Common myeloid progenitor, CD34-positive (primary cell): ENCODE data around the gene CXCL17.

Experiments
- CTCF ChIA-PET: fragments of 350-600 bp; sonication (Branson Sonifier 250); formaldehyde crosslinking; loops from one replicate; lab custom pipeline; 2021; ENCODE audit warnings: antibody characterized with exemption; lab: Charles Lee
- POLR2A ChIA-PET: fragments of 350-600 bp; sonication (Branson Sonifier 250); formaldehyde crosslinking; loops from one replicate; lab custom pipeline; 2021; ENCODE audit warnings: antibody characterized with exemption; lab: Charles Lee
- DNase-seq, 3 donors: peaks; one replicate each; pipeline versions ENCODE4 v3.0.0 to v3.0.0-alpha.2; 2013
- H3K27ac ChIP-seq, 2 experiments: 1 replicate in 1 of 2; 2 replicates in 1 of 2; pipeline ENCODE4 v1.7.0; 2013; ENCODE audit warnings: inconsistent platforms in 2 of 2, low read length in 2 of 2, mild to moderate bottlenecking in 2 of 2, low read depth in 1 of 2, moderate library complexity in 1 of 2; ENCODE audit not compliant: severe bottlenecking in 2 of 2, insufficient read depth in 1 of 2, poor library complexity in 1 of 2
- H3K27me3 ChIP-seq, 5 experiments: replicated peaks in 2 of 5; 1 replicate in 3 of 5; 2 replicates in 2 of 5; pipeline versions ENCODE4 v1.6.1 to v1.7.0; 2013; ENCODE audit warnings: low read length in 4 of 5, mild to moderate bottlenecking in 2 of 5, moderate library complexity in 2 of 5, inconsistent platforms in 1 of 5; ENCODE audit not compliant: insufficient read depth in 5 of 5, control insufficient read depth in 4 of 5
- H3K36me3 ChIP-seq, 4 experiments: 1 replicate in 2 of 4; 2 replicates in 2 of 4; pipeline versions ENCODE4 v1.6.1 to v1.7.0; 2013; ENCODE audit warnings: low read length in 3 of 4, control low read depth in 1 of 4, mild to moderate bottlenecking in 1 of 4; ENCODE audit not compliant: control insufficient read depth in 4 of 4, insufficient read depth in 4 of 4
- H3K4me1 ChIP-seq, 4 experiments: 1 replicate in 3 of 4; 2 replicates in 1 of 4; pipeline versions ENCODE4 v1.6.1 to v1.7.1; 2013; ENCODE audit warnings: low read length in 3 of 4, mild to moderate bottlenecking in 3 of 4, control low read depth in 1 of 4, inconsistent platforms in 1 of 4, moderate library complexity in 1 of 4; ENCODE audit not compliant: control insufficient read depth in 4 of 4, insufficient read depth in 4 of 4; ENCODE audit errors: control extremely low read depth in 1 of 4
- H3K4me3 ChIP-seq, 7 experiments: 1 replicate in 4 of 7; 2 replicates in 3 of 7; pipeline versions ENCODE4 v1.5.1 to v1.7.0; 2013; ENCODE audit warnings: mild to moderate bottlenecking in 7 of 7, low read length in 6 of 7, moderate library complexity in 6 of 7, inconsistent platforms in 2 of 7, low read depth in 2 of 7, control low read depth in 1 of 7; ENCODE audit not compliant: insufficient read depth in 4 of 7, control insufficient read depth in 1 of 7; ENCODE audit errors: extremely low read depth in 1 of 7
- H3K9me3 ChIP-seq, 5 experiments: 1 replicate in 4 of 5; 2 replicates in 1 of 5; pipeline versions ENCODE4 v1.6.1 to v1.7.1; 2013; ENCODE audit warnings: low read length in 4 of 5, mild to moderate bottlenecking in 2 of 5, inconsistent platforms in 1 of 5, low read depth in 1 of 5, moderate library complexity in 1 of 5; ENCODE audit not compliant: control insufficient read depth in 4 of 5, insufficient read depth in 2 of 5; ENCODE audit errors: control extremely low read depth in 1 of 5
- WGBS: methylation state at CpG from one replicate; pipeline ENCODE4 v1.1.5; 2013; ENCODE audit not compliant: insufficient coverage; 5-methylcytosine and 5-hydroxymethylcytosine counted together

The CXCL17 gene

DNA sequence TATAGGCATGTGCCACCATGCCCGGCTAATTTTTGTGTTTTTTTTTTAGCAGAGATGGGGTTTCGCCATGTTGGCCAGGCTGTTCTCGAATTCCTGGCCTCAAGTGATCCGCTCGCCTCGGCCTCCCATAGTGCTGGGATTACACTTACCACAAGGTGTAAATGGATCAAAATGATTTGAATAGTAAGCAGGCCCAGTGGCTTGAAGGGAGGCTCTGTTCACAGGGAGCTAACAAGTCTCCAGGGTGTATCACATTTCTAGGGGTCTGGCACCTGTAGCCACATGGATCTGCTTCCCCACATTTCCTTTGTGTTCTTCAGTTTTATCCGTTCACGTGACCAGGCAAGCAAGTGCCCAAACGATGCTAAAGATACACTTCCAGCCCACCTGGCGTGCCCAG lies 39.2 kb downstream of the CXCL17 start:
- ChIA-PET CTCF (no interaction called here), POLR2A (interaction anchor here (0.9 kb wide), 1 partner anchor 7 kb away, joined by 3 read pairs; no protein-coding TSS in a partner anchor)
- H3K4me1 ChIP-seq, result peaks cover 0 to 18% (median 12%) of the 10 kb centered on the region in 4 experiments
- no peak overlapping the region for H3K27ac ChIP-seq
- no peaks in the 10 kb centered on the region for H3K27me3 ChIP-seq
- DNase-seq, result no peak
- H3K4me3 ChIP-seq, result no peak overlapping the region
- H3K9me3 ChIP-seq, result no peaks in the 10 kb centered on the region
- H3K36me3 ChIP-seq, result peaks cover 0 to 19% (median 14%) of the 10 kb centered on the region in 4 experiments
- WGBS, result 96% methylated on average over 10 of the region's 10 CpGs

DNA sequence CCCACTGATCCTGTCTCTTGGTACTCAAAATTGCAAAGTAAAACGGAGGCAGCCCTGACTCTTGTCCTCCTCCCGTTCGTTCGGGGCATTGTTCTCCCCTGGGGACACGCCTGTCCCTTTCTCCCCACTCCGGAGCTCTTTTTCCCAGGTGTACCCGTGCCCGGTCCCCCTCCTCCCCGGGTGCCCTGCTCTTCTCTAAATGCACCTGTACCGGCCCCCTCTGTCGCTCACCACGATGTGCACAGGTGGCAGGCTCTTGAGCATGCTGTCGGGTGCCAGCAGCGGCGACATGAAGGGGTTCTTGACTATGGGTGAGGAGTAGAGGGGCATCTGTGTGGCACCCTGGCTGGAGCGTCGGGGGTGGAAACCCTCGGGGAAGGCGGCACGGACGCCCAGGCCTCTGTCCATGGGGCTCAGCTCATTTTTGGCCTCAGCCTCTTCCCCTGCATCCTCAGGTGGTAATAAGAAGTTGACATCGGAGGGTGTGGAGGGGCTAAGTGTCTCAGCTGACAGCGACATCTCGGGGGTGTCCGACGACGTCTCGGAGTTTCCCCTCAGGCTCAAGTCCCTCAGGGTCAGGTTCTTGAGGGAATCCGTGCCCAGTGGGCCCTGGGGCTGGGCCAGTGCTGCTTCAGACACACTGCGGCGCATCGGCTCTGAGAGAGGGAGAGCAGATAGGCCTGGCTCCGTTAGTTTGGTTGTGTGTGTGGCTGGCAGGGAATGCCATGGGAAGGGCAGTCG lies 40.2 kb downstream of the CXCL17 start:
- no peak overlapping the region for H3K27ac ChIP-seq
- CTCF ChIA-PET, result interaction anchor here (0.6 kb wide), 1 partner anchor 59 kb away, joined by 4 read pairs; no protein-coding TSS in a partner anchor

DNA sequence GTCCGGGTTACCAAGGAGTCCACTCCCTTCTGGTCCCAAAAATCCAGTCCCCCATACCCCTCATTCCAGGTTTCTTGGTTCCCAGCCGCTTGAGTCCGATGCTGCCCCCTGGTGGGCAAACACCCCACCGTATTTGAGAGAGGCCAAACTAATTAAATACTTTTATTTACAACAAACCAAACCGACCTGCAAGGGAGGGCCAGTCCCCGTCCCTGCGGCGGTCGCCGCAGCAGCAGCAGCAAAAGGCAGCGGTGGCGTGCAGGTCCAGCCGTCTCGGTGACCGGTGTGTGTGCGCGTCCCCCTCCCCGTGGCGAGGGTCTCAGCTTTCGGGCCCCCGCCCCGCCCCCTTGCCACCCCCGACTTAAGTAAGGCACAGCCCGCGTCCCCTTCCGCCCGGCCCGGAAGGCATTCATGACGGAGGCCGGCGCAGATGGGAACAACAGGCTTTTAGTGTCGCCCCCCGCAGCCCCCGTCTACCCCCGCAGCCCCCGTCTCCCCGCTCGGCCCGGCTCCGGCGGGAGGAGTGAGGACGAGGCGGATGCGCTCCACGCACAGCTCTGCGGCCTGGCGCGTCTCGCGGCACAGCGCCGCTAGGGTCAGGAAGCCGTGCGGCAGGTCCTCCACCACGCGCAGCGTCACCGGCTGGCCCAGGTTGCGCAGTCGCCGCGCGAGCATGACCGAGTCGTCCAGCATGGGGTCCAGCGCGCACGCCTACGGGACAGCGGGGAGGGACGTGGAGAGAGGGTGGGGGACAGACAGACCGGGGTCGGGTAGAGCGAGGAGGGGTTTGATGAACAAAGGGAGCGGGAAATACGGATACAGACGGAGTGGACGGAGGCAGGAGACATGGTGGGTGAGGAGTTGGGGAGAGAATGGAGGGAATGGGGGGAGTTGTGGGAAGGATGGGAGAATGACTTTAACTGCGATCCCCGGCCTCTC lies 41.1 kb downstream of the CXCL17 start:
- H3K4me1 ChIP-seq, result peaks cover 0 to 30% (median 22%) of the 10 kb centered on the region in 4 experiments
- POLR2A ChIA-PET, result no interaction called here
- CTCF ChIA-PET, result interaction anchor here (0.6 to 2.2 kb wide), 9 partner anchors 9 to 293 kb away, joined by 3 to 16 read pairs (median 7); no protein-coding TSS in a partner anchor
- H3K36me3 ChIP-seq, result peaks cover 0 to 8% (median 3%) of the 10 kb centered on the region in 4 experiments
- peak; percentile 81 to 91 (median 86) for DNase-seq
- H3K27me3 ChIP-seq, result no peaks in the 10 kb centered on the region
- peak overlapping the region; percentile 12 to 88 (median 65) for H3K4me3 ChIP-seq
- no peak overlapping the region for H3K27ac ChIP-seq
- no peaks in the 10 kb centered on the region for H3K9me3 ChIP-seq
- 0% methylated on average over 64 of the region's 80 CpGs for WGBS

More for the DNA sequence above, 40.2 kb downstream of the CXCL17 start:
- Histone ChIP-seq H3K4me1 (peaks cover 0 to 23% (median 16%) of the 10 kb centered on the region in 4 experiments), H3K9me3 (no peaks in the 10 kb centered on the region), H3K36me3 (peaks cover 0 to 14% (median 10%) of the 10 kb centered on the region in 4 experiments), H3K4me3 (peak overlapping the region in 5 of 7 experiments; percentile 62 to 88 (median 72)), H3K27me3 (no peaks in the 10 kb centered on the region)
- no peak for DNase-seq
- POLR2A ChIA-PET, result no interaction called here
- 78% methylated on average over 30 of the region's 34 CpGs for WGBS

DNA sequence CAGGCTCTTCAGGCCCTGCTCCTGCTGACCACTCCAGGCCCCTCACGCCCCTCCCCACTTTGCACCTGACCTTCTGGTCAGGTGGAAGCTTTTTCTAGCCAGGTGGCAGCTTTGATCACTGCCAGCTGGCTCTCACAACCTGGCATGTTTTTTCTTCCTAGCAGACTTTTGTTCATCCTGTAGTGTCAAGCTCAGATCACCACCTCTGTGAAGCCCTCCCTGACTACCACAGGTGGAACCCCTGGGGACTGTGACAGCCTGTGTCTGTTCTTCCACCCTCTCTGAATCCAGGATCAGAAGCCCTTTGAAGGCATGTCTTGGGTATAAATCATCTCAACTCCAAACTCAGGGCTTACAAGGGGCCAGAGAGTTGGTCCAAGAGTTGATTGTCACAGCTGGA lies 42.3 kb downstream of the CXCL17 start:
- no peak overlapping the region for H3K4me3 ChIP-seq
- POLR2A ChIA-PET, result no interaction called here
- CTCF ChIA-PET, result interaction anchor here (0.9 to 2.2 kb wide), 12 partner anchors 9 to 291 kb away, joined by 3 to 16 read pairs (median 6); partner anchors contain the start of gene POU2F2
- H3K27me3 ChIP-seq, result no peaks in the 10 kb centered on the region
- peaks cover 0 to 39% (median 32%) of the 10 kb centered on the region in 4 experiments for H3K4me1 ChIP-seq
- no peak overlapping the region for H3K27ac ChIP-seq
- 86% methylated on average over 1 of the region's 1 CpG for WGBS
- H3K9me3 ChIP-seq, result no peaks in the 10 kb centered on the region
- DNase-seq, result no peak
- H3K36me3 ChIP-seq, result peaks cover 0 to 4% (median 2%) of the 10 kb centered on the region in 4 experiments

DNA sequence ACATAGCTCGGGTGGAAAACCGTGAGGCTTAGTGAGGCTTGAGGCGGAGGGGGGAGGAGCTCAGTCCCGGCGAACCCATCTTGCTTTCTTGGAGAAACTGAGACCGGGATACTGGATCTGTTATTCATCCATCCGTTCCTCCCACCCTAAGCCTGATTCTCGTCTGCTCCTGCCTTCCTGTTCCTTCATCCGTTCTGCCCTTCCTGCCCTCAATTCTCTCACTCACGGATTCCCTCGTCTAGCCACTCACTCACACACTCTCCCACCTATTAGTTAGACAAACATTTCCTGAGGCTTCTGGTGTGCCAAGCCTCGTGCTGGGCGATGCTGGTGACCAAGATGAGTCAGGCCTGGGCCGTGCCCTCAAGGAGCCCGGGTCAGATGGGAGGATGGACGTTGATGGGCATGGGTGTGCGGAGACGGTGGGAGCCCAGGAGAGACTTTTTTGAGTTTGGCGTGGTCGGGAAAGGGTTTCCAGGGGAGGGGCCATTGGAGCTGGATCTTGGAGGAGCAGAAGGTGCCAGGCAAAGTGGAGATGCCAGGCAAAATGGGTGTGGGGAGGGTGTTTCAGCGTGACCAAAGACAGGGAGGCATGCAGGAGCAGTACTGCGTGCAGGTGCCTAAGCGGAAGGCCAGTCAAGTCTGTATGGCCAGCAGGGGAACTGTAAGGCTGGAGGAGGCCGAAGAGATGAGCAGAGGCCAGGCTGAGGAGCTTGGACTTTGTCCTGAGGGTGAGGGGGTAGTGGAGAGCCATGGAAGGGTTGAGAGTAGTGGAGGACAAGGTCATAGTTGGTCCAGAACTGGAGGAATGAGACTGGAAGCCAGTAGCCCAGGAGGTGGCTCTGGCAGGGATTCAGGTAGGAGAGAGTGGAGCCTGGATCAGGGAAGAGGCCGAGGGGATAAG lies 45.2 kb downstream of the CXCL17 start:
- 33% methylated on average over 21 of the region's 25 CpGs for WGBS
- ChIA-PET POLR2A (interaction anchor here (0.6 to 1.0 kb wide), 3 partner anchors 15 to 26 kb away, joined by 3 to 4 read pairs (median 3); no protein-coding TSS in a partner anchor), CTCF (interaction anchor here (1.2 to 1.3 kb wide), 2 partner anchors 11 to 43 kb away, joined by 3 read pairs; no protein-coding TSS in a partner anchor)
- Histone ChIP-seq H3K27me3 (no peaks in the 10 kb centered on the region), H3K27ac (peak overlapping the region; percentile 76 to 88), H3K4me1 (peaks cover 0 to 38% (median 31%) of the 10 kb centered on the region in 4 experiments), H3K9me3 (no peaks in the 10 kb centered on the region), H3K36me3 (no peaks in the 10 kb centered on the region), H3K4me3 (peak overlapping the region; percentile 45 to 97 (median 85))
- no peak for DNase-seq
